K562 (cell line): ENCODE measurements around the gene GZMM. TPM values are rescaled to one million over a fixed set of nuclear protein-coding genes. Genes with fewer than 3 reads are reported as not detected.

Source experiments
- ATAC-seq: fragments of 200-7000 bp; cut with Tn5 transposase; 3 replicates; pipeline ENCODE4 v1.9.1; 2020; ENCODE audit warnings: moderate library complexity
- BruUV-seq: library from RNA; stranded (reverse); fragments of 400-500 nt; replicated peaks from 2 replicates; lab custom pipeline; 2021; lab: Mats Ljungman, UMichigan
- CTCF ChIA-PET: fragments of 300-600 bp; formaldehyde crosslinking; extraction: SDS; loops from one replicate; lab custom pipeline; 2021; ENCODE audit warnings: low intra/inter-chr PET ratio; lab: Yijun Ruan, JAX
- POLR2A ChIA-PET: fragments of 300-600, 350-650 bp; sonication (Branson Sonifier 250); formaldehyde crosslinking; extraction: SDS; loops from one replicate; lab custom pipeline; 2021; ENCODE audit warnings: antibody characterized with exemption, inconsistent platforms; lab: Yijun Ruan, JAX
- DNase-seq, 4 experiments: peaks; one replicate each; pipeline versions ENCODE4 v3.0.0 to v3.0.0-alpha.2; 2011 to 2018; ENCODE audit warnings: low spot score in 3 of 4, mixed read lengths in 3 of 4; ENCODE audit errors: extremely low read depth in 1 of 4
- FAIRE-seq: peaks from 2 replicates; lab custom pipeline; 2011; peaks lifted over from hg19 to GRCh38; lab: Jason Lieb, UNC
- H2AFZ ChIP-seq: 2 replicates; pipeline ENCODE4 v1.6.0; 2011; ENCODE audit warnings: low read depth, low read length, control low read depth, inconsistent platforms
- H3K27ac ChIP-seq: fragments of 200-600 bp; 3 replicates; pipeline ENCODE4 v1.8.0; 2011; ENCODE audit warnings: low read depth, mild to moderate bottlenecking, control low read depth, inconsistent platforms, low read length, moderate library complexity, mixed read lengths; ENCODE audit errors: extremely low read depth
- H3K27me3 ChIP-seq, 2 experiments: fragments of 300-600 bp in 1 of 2; 2 replicates in 1 of 2; 3 replicates in 1 of 2; pipeline versions ENCODE4 v1.6.0 to v1.8.0; 2011; ENCODE audit warnings: inconsistent platforms in 2 of 2, low read length in 2 of 2, mild to moderate bottlenecking in 1 of 2, mixed read lengths in 1 of 2, moderate library complexity in 1 of 2; ENCODE audit not compliant: control insufficient read depth in 2 of 2, insufficient read depth in 2 of 2
- H3K36me3 ChIP-seq: fragments of 300-600 bp; 3 replicates; pipeline ENCODE4 v1.8.0; 2011; ENCODE audit warnings: mild to moderate bottlenecking, low read length, inconsistent platforms; ENCODE audit not compliant: control insufficient read depth, insufficient read depth
- H3K4me1 ChIP-seq, 2 experiments: fragments of 200-600 bp in 1 of 2; replicated peaks in 1 of 2; 2 replicates in 1 of 2; 3 replicates in 1 of 2; pipeline versions ENCODE4 v1.5.1 to v1.8.0; 2011; ENCODE audit warnings: inconsistent platforms in 2 of 2, low read length in 2 of 2, mild to moderate bottlenecking in 1 of 2, mixed read lengths in 1 of 2, moderate library complexity in 1 of 2; ENCODE audit not compliant: control insufficient read depth in 2 of 2, insufficient read depth in 2 of 2
- H3K4me2 ChIP-seq: 2 replicates; pipeline ENCODE4 v1.6.1; 2011; ENCODE audit warnings: low read length, control low read depth, inconsistent platforms, mixed read lengths; ENCODE audit not compliant: insufficient read depth
- H3K4me3 ChIP-seq: fragments of 200-600 bp; sonication (generic), shearing (Covaris generic); 2 replicates; pipeline ENCODE4 v1.5.1; 2016; ENCODE audit warnings: control low read depth, inconsistent platforms
- H3K79me2 ChIP-seq: fragments of 200-600 bp; 3 replicates; pipeline ENCODE4 v1.8.0; 2011; ENCODE audit warnings: low read length, inconsistent platforms; ENCODE audit not compliant: control insufficient read depth, insufficient read depth
- H3K9ac ChIP-seq, 2 experiments: 2 replicates each; pipeline versions ENCODE4 v1.6.0 to v1.6.1; 2011; ENCODE audit warnings: low read depth in 2 of 2, low read length in 2 of 2, control low read depth in 1 of 2, inconsistent platforms in 1 of 2, mild to moderate bottlenecking in 1 of 2, mixed read lengths in 1 of 2; ENCODE audit not compliant: insufficient read depth in 1 of 2
- H3K9me1 ChIP-seq: one replicate; pipeline ENCODE4 v1.6.0; 2011; ENCODE audit warnings: inconsistent platforms, mild to moderate bottlenecking, low read length, moderate library complexity; ENCODE audit not compliant: control insufficient read depth, insufficient read depth
- H3K9me3 ChIP-seq: replicated peaks from 2 replicates; pipeline ENCODE4 v1.5.1; 2011; ENCODE audit warnings: low read depth, low read length, inconsistent platforms; ENCODE audit not compliant: control insufficient read depth, insufficient read depth
- H4K20me1 ChIP-seq: replicated peaks from 2 replicates; pipeline ENCODE4 v1.6.1; 2011; ENCODE audit warnings: low read length, inconsistent platforms, mixed read lengths; ENCODE audit not compliant: control insufficient read depth, insufficient read depth
- CBX3 ChIP-seq, 2 experiments: IDR thresholded peaks; 1 replicate in 1 of 2; 2 replicates in 1 of 2; pipeline ENCODE4 v1.6.1; 2012; ENCODE audit warnings: inconsistent platforms in 2 of 2, low read length in 2 of 2, borderline replicate concordance in 1 of 2, control low read depth in 1 of 2
- CHD4 ChIP-seq: fragments of 200-600 bp; sonication (generic); IDR thresholded peaks from 3 replicates; pipeline ENCODE4 v1.6.1; 2012; ENCODE audit warnings: low read depth, mild to moderate bottlenecking, mixed read lengths, low read length, inconsistent platforms; ENCODE audit not compliant: insufficient read depth, insufficient replicate concordance, poor library complexity, severe bottlenecking
- FIP1L1 ChIP-seq: fragments of 200-400 bp; formaldehyde crosslinking; IDR thresholded peaks from 2 replicates; pipeline ENCODE4 v1.6.1; 2018; ENCODE audit warnings: mild to moderate bottlenecking, low read depth, low read length; ENCODE audit not compliant: poor library complexity, severe bottlenecking
- GATAD2A ChIP-seq: fragments of 450-650 bp; IDR thresholded peaks from 2 replicates; pipeline ENCODE4 v1.6.1; 2017
- HDGF ChIP-seq: fragments of 450-650 bp; IDR thresholded peaks from 2 replicates; pipeline ENCODE4 v1.6.1; 2016
- RBM14 ChIP-seq: fragments of 200-400 bp; formaldehyde crosslinking; IDR thresholded peaks from 2 replicates; pipeline ENCODE4 v1.6.1; 2018; ENCODE audit warnings: low read depth, mild to moderate bottlenecking, low read length, moderate library complexity, borderline replicate concordance; ENCODE audit not compliant: insufficient read depth
- RBM39 ChIP-seq: fragments of 200-400 bp; formaldehyde crosslinking; optimal IDR thresholded peaks from 2 replicates; pipeline ENCODE3; 2018; ENCODE audit warnings: low read depth, low read length
- RHOXF2B ChIP-seq: fragments of 250-450 bp; sonication (Bioruptor Pico); conservative IDR thresholded peaks from 2 replicates; pipeline ENCODE4 v1.5.1; 2021
- SPI1 ChIP-seq: IDR thresholded peaks from 2 replicates; pipeline ENCODE4 v1.6.1; 2011; ENCODE audit warnings: low read depth, low read length, control low read depth, borderline replicate concordance
- STAT5B ChIP-seq: fragments of 250-450 bp; sonication (Bioruptor Pico); IDR thresholded peaks from 2 replicates; pipeline ENCODE4 v1.8.0; 2021; ENCODE audit warnings: mild to moderate bottlenecking, inconsistent platforms
- WHSC1 ChIP-seq: IDR thresholded peaks from one replicate; pipeline ENCODE4 v1.6.1; 2012; ENCODE audit warnings: low read length, control low read depth, inconsistent platforms
- ZNF583 ChIP-seq: fragments of 250-450 bp; sonication (Bioruptor Pico); IDR thresholded peaks from 2 replicates; pipeline ENCODE4 v1.4.0; 2020
- WGBS: fragments of 100-300 bp; shearing (Covaris generic); methylation state at CpG from one replicate; pipeline ENCODE4 v1.1.6; 2016; ENCODE audit warnings: low coverage, mixed read lengths; ENCODE audit not compliant: insufficient coverage; ENCODE audit errors: missing lambda C conversion rate; 5-methylcytosine and 5-hydroxymethylcytosine counted together
- in situ Hi-C: fragments of 300-500 bp; cut with MboI; formaldehyde crosslinking; loops from 4 replicates; pipeline ENCODE4 v1.15.0; 2018; ENCODE audit warnings: inconsistent platforms, mixed read lengths
- intact Hi-C: fragments of 100-400 bp; cut with micrococcal nuclease; formaldehyde crosslinking; loops from 2 replicates; pipeline ENCODE4 v1.14.2; 2022
- polyA plus RNA-seq, 8 experiments: library from polyadenylated mRNA; depleted of rRNA in 4 of 8; stranded (reverse) in 5 of 8; unstranded in 3 of 8; fragments of >200 nt; fragmentation: Nextera tagmentation in 2 of 8; fragmentation: Illumina TruSeq in 1 of 8; extraction: Ambion mirVana in 2 of 8; extraction: Trizol in 1 of 8; gene quantifications; 2 replicates each; pipeline versions ENCODE4 v1.2.1 to v1.2.3, GENCODE V29; 2011 to 2014; ENCODE audit warnings: inconsistent platforms in 1 of 8, missing spikeins in 1 of 8
- total RNA-seq, 7 experiments: library from RNA; depleted of rRNA in 6 of 7; stranded (reverse); fragments of >200 nt in 6 of 7; fragmentation: Illumina TruSeq in 2 of 7; extraction: Trizol in 2 of 7; gene quantifications; 2 replicates each; pipeline versions ENCODE4 v1.2.1 to v1.2.3, GENCODE V29; 2011 to 2021; ENCODE audit warnings: low replicate concordance in 1 of 7
- TF ChIP-seq, protein P1 (sequence below): sonication (generic); formaldehyde crosslinking; IDR thresholded peaks from 2 replicates; pipeline ENCODE4 v1.9.0; 2022; ENCODE audit warnings: mild to moderate bottlenecking, missing genetic modification reagents

Gene GZMM
- total and polyA plus RNA-seq, 9 of the 15 experiments (the other 6 are each of a cell fraction or from before 2014, with no cell fraction given), result 0.08 to 2.6 (median 0.70) TPM; not detected in 2

DNA sequence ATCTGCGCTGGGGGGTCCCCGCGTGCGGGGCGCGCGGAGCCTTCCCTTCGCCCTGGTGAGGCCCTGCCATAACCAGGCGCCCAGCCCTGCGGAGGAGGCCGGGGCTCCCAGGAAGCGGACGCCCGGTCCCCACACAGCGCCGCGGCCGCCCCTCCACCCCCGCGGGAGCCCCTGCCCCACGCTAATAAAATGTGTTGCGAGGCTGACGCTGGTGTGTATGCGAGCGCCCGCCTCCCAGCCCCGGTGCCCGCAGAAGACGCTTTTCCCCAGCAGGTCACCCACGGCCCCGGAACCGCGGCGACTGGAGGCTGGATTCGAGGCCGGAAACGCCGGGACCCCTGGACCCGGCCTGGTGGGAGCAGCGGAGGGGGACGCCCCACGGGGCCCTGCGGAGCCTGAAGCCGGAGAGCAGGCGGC lies 24.4 kb upstream of the GZMM start:
- POLR2A ChIA-PET, result no interaction called here
- peaks cover 4% of the 10 kb centered on the region; the same call in 1 of the 2 replicates for H3K9me3 ChIP-seq
- CTCF ChIA-PET, result no interaction called here
- no peak for DNase-seq
- 94% methylated on average over 6 of the region's 45 CpGs for WGBS
- in situ Hi-C loops, result no loop called here
- H4K20me1 ChIP-seq, result no peaks in the 10 kb centered on the region
- TF ChIP-seq STAT5B (CRISPR knock-in tag), result no peak
- no peak for TF ChIP-seq GATAD2A
- no peak for TF ChIP-seq SPI1
- no peak overlapping the region for H3K4me3 ChIP-seq
- H3K36me3 ChIP-seq, result no peaks in the 10 kb centered on the region
- H3K27me3 ChIP-seq, result no peaks in the 10 kb centered on the region
- FAIRE-seq, result no peak
- H3K9me1 ChIP-seq, result no peaks in the 10 kb centered on the region
- H3K9ac ChIP-seq, result no peak overlapping the region
- peaks cover 8 to 66% of the 10 kb centered on the region in 2 experiments; a peak in 4 of 5 replicates for H3K4me1 ChIP-seq
- no peak overlapping the region for H2AFZ ChIP-seq
- ATAC-seq, result no peak
- H3K27ac ChIP-seq, result no peak overlapping the region
- BruUV-seq, result no TSS peak
- peaks cover 3% of the 10 kb centered on the region; the same call in 1 of the 3 replicates for H3K79me2 ChIP-seq
- no peak overlapping the region for H3K4me2 ChIP-seq
- intact Hi-C loops, result no loop called here

- Histone ChIP-seq H3K4me1 (peaks cover 0 to 52% of the 10 kb centered on the region in 2 experiments; a peak in 3 of 5 replicates), H4K20me1 (no peaks in the 10 kb centered on the region), H3K4me2 (no peak overlapping the region), H2AFZ (no peak overlapping the region), H3K4me3 (no peak overlapping the region), H3K79me2 (no peaks in the 10 kb centered on the region), H3K9me3 (no peaks in the 10 kb centered on the region), H3K27me3 (no peaks in the 10 kb centered on the region), H3K9ac (no peak overlapping the region), H3K27ac (no peak overlapping the region), H3K36me3 (no peaks in the 10 kb centered on the region), H3K9me1 (no peaks in the 10 kb centered on the region)
- no peak for DNase-seq
- FAIRE-seq, result no peak
- BruUV-seq, result no TSS peak
- ATAC-seq, result no peak
- ChIA-PET CTCF (no interaction called here), POLR2A (interaction anchor here (1.6 kb wide), 1 partner anchor 50 kb away, joined by 4 read pairs; the partner anchor contains the start of gene BSG)
- TF ChIP-seq FIP1L1, result no peak
- no peak for TF ChIP-seq RBM39
- TF ChIP-seq STAT5B (CRISPR knock-in tag), result no peak
- TF ChIP-seq ZNF583 (CRISPR knock-in tag), result no peak
- no peak for TF ChIP-seq CHD4
- TF ChIP-seq WHSC1, result no peak
- TF ChIP-seq, protein P1, sequence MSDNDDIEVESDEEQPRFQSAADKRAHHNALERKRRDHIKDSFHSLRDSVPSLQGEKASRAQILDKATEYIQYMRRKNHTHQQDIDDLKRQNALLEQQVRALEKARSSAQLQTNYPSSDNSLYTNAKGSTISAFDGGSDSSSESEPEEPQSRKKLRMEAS (CRISPR knock-in tag), result no peak
- TF ChIP-seq HDGF, result no peak
- TF ChIP-seq CBX3 (IDR thresholded peaks at IDR 0.05; ENCODE audit: borderline replicate concordance in 1 of 2, low read length in 2 of 2), result no peak
- no peak for TF ChIP-seq RHOXF2B (CRISPR knock-in tag)
- no peak for TF ChIP-seq RBM14
- intact Hi-C loops (no loop called here), in situ Hi-C loops (no loop called here)
- WGBS, result 86% methylated on average over 12 of the region's 12 CpGs
These were observed 21.1 kb upstream of the GZMM start for GRCh38 chr19:522726-523125.
